Measurements from ENCODE around the gene ELMOD3. TPM values are rescaled to one million over a fixed set of nuclear protein-coding genes. Genes with fewer than 3 reads are reported as not detected.

Gene ELMOD3
- total and polyA plus RNA-seq, 4 donors = 5.5 to 15.8 (median 8.0) TPM

DNA sequence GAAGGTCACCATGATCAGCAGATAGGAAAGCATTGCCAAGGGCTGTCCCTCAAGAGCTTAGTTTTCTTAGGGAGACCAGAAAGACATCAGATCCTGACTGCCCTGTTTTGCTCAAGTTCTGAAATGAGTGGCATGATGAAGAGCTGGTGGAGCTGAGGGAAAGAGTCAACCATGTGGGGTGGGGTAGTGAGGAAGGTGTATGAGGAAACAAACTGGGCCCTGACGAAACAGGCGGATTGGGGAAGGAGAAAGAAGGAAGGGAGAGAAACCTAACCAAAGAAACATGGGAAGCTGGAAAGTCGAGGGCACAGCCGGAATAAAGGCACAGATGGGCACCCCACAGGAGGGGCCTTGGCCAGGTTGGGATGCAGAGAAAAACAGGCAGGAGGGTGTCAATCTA is 34.8 kb upstream of the ELMOD3 start:
- Histone ChIP-seq H3K36me3 (ENCODE audit: control insufficient read depth in 4 of 4, insufficient read depth in 3 of 4, low read depth in 1 of 4, low read length in 3 of 4) (peaks cover 5 to 51% (median 47%) of the 10 kb centered on the region in 4 donors), H3K4me3 (ENCODE audit: low read depth in 1 of 3, low read length in 3 of 3) (no peak overlapping the region), H3K9ac (ENCODE audit: low read depth in 1 of 2, low read length in 2 of 2) (no peak overlapping the region), H3K27ac (ENCODE audit: low read depth in 1 of 2, low read length in 2 of 2) (no peak overlapping the region), H3K27me3 (ENCODE audit: control insufficient read depth in 4 of 4, insufficient read depth in 4 of 4, low read length in 3 of 4) (no peaks in the 10 kb centered on the region), H3K4me1 (ENCODE audit: control insufficient read depth in 4 of 4, insufficient read depth in 4 of 4, low read length in 3 of 4) (peaks cover 11 to 19% (median 16%) of the 10 kb centered on the region in 4 donors), H3K9me3 (ENCODE audit: control insufficient read depth in 4 of 4, low read length in 3 of 4) (no peaks in the 10 kb centered on the region)
- no peak for DNase-seq (ENCODE audit: low spot score)
- TF ChIP-seq EGR1 (IDR thresholded peaks at IDR 0.05; ENCODE audit: low read depth in 2 of 2) = no peak
- no peak for TF ChIP-seq FOXA1 (IDR thresholded peaks at IDR 0.05)
- TF ChIP-seq HNF4G (IDR thresholded peaks at IDR 0.05) = no peak
- TF ChIP-seq, protein P1, sequence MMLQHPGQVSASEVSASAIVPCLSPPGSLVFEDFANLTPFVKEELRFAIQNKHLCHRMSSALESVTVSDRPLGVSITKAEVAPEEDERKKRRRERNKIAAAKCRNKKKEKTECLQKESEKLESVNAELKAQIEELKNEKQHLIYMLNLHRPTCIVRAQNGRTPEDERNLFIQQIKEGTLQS (IDR thresholded peaks at IDR 0.05) = no peak
- no peak for TF ChIP-seq RXRA (IDR thresholded peaks at IDR 0.05)
- TF ChIP-seq TAF1 (conservative IDR thresholded peaks at IDR 0.05) = no peak
- TF ChIP-seq, protein P2, sequence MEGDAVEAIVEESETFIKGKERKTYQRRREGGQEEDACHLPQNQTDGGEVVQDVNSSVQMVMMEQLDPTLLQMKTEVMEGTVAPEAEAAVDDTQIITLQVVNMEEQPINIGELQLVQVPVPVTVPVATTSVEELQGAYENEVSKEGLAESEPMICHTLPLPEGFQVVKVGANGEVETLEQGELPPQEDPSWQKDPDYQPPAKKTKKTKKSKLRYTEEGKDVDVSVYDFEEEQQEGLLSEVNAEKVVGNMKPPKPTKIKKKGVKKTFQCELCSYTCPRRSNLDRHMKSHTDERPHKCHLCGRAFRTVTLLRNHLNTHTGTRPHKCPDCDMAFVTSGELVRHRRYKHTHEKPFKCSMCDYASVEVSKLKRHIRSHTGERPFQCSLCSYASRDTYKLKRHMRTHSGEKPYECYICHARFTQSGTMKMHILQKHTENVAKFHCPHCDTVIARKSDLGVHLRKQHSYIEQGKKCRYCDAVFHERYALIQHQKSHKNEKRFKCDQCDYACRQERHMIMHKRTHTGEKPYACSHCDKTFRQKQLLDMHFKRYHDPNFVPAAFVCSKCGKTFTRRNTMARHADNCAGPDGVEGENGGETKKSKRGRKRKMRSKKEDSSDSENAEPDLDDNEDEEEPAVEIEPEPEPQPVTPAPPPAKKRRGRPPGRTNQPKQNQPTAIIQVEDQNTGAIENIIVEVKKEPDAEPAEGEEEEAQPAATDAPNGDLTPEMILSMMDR (IDR thresholded peaks at IDR 0.05; ENCODE audit: low read depth, low read length, missing input control) = no peak
- no peak for TF ChIP-seq SP1 (IDR thresholded peaks at IDR 0.05)
- no peak for TF ChIP-seq NR2F2 (IDR thresholded peaks at IDR 0.05)
- no peak for TF ChIP-seq RAD21 (IDR thresholded peaks at IDR 0.05)
- TF ChIP-seq, protein P3, sequence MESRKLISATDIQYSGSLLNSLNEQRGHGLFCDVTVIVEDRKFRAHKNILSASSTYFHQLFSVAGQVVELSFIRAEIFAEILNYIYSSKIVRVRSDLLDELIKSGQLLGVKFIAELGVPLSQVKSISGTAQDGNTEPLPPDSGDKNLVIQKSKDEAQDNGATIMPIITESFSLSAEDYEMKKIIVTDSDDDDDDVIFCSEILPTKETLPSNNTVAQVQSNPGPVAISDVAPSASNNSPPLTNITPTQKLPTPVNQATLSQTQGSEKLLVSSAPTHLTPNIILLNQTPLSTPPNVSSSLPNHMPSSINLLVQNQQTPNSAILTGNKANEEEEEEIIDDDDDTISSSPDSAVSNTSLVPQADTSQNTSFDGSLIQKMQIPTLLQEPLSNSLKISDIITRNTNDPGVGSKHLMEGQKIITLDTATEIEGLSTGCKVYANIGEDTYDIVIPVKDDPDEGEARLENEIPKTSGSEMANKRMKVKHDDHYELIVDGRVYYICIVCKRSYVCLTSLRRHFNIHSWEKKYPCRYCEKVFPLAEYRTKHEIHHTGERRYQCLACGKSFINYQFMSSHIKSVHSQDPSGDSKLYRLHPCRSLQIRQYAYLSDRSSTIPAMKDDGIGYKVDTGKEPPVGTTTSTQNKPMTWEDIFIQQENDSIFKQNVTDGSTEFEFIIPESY (IDR thresholded peaks at IDR 0.05) = no peak
- TF ChIP-seq HNF4A (conservative IDR thresholded peaks at IDR 0.05) = no peak
- TF ChIP-seq JUND (IDR thresholded peaks at IDR 0.05) = no peak
- TF ChIP-seq, protein P4, sequence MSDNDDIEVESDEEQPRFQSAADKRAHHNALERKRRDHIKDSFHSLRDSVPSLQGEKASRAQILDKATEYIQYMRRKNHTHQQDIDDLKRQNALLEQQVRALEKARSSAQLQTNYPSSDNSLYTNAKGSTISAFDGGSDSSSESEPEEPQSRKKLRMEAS (IDR thresholded peaks at IDR 0.05) = no peak
- TF ChIP-seq YY1 (IDR thresholded peaks at IDR 0.05) = no peak
- TF ChIP-seq, protein P5, sequence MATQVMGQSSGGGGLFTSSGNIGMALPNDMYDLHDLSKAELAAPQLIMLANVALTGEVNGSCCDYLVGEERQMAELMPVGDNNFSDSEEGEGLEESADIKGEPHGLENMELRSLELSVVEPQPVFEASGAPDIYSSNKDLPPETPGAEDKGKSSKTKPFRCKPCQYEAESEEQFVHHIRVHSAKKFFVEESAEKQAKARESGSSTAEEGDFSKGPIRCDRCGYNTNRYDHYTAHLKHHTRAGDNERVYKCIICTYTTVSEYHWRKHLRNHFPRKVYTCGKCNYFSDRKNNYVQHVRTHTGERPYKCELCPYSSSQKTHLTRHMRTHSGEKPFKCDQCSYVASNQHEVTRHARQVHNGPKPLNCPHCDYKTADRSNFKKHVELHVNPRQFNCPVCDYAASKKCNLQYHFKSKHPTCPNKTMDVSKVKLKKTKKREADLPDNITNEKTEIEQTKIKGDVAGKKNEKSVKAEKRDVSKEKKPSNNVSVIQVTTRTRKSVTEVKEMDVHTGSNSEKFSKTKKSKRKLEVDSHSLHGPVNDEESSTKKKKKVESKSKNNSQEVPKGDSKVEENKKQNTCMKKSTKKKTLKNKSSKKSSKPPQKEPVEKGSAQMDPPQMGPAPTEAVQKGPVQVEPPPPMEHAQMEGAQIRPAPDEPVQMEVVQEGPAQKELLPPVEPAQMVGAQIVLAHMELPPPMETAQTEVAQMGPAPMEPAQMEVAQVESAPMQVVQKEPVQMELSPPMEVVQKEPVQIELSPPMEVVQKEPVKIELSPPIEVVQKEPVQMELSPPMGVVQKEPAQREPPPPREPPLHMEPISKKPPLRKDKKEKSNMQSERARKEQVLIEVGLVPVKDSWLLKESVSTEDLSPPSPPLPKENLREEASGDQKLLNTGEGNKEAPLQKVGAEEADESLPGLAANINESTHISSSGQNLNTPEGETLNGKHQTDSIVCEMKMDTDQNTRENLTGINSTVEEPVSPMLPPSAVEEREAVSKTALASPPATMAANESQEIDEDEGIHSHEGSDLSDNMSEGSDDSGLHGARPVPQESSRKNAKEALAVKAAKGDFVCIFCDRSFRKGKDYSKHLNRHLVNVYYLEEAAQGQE (IDR thresholded peaks at IDR 0.05) = no peak
- no peak for TF ChIP-seq FOXA2 (IDR thresholded peaks at IDR 0.05)
- TF ChIP-seq GABPA (IDR thresholded peaks at IDR 0.05 in 1 of 2, conservative IDR thresholded peaks at IDR 0.05 in 1 of 2) = no peak
- WGBS = 90% methylated on average over 4 of the region's 4 CpGs
